Measurements from ENCODE around the gene TMEM156.

TMEM156 gene

GRCh38 chr4:39023059-39023458, 9.2 kb downstream of the TMEM156 start:
- Histone ChIP-seq H2AFZ (ENCODE audit: low read depth, low read length) (no peak overlapping the region), H3K9me3 (ENCODE audit: insufficient read depth, low read length, severe bottlenecking) (no peaks in the 10 kb centered on the region), H4K20me1 (ENCODE audit: insufficient read depth, low read length) (no peaks in the 10 kb centered on the region), H3K4me3 (ENCODE audit: low read depth in 1 of 2, low read length in 2 of 2) (no peak overlapping the region), H3K36me3 (ENCODE audit: insufficient read depth, low read length) (no peaks in the 10 kb centered on the region), H3K4me1 (ENCODE audit: insufficient read depth, low read length) (peaks cover 11% of the 10 kb centered on the region), H3K4me2 (ENCODE audit: insufficient read depth, low read length) (no peak overlapping the region), H3K27me3 (ENCODE audit: insufficient read depth, low read length, poor library complexity) (no peaks in the 10 kb centered on the region), H3K27ac (ENCODE audit: low read length) (no peak overlapping the region), H3K9ac (ENCODE audit: low read depth, low read length) (no peak overlapping the region), H3K79me2 (ENCODE audit: insufficient read depth, low read length) (no peaks in the 10 kb centered on the region)
- no peak for ATAC-seq (ENCODE audit: insufficient read depth, low read depth)
- no peak for DNase-seq
- TF ChIP-seq, protein P1, sequence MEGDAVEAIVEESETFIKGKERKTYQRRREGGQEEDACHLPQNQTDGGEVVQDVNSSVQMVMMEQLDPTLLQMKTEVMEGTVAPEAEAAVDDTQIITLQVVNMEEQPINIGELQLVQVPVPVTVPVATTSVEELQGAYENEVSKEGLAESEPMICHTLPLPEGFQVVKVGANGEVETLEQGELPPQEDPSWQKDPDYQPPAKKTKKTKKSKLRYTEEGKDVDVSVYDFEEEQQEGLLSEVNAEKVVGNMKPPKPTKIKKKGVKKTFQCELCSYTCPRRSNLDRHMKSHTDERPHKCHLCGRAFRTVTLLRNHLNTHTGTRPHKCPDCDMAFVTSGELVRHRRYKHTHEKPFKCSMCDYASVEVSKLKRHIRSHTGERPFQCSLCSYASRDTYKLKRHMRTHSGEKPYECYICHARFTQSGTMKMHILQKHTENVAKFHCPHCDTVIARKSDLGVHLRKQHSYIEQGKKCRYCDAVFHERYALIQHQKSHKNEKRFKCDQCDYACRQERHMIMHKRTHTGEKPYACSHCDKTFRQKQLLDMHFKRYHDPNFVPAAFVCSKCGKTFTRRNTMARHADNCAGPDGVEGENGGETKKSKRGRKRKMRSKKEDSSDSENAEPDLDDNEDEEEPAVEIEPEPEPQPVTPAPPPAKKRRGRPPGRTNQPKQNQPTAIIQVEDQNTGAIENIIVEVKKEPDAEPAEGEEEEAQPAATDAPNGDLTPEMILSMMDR (IDR thresholded peaks at IDR 0.05; ENCODE audit: borderline replicate concordance, extremely low read depth, low read length, poor library complexity, severe bottlenecking), result no peak
- no peak for TF ChIP-seq EZH2 (IDR thresholded peaks at IDR 0.05; ENCODE audit: borderline replicate concordance, low read depth, low read length, severe bottlenecking)

DNA sequence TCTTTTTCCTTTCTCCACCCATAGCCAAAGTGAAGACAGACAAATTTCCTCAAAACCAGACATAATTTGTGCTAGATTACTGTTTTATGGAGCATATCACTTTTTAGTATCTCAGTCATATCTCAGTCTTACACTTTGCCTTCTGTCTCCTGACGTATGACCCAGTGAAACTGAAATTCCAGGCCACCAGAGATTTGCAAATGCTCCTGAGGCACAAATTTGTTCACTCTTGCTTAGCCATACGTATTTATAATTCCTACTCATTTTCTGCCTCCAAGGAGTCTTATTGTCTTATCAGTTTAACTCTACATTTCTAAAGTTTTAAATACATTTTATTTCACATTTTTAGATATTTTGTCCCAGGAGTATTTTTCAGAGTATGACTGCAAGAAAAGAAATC, 10.0 kb downstream of the TMEM156 start:
- Histone ChIP-seq H3K27me3 (ENCODE audit: insufficient read depth, low read length, poor library complexity) (no peaks in the 10 kb centered on the region), H2AFZ (ENCODE audit: low read depth, low read length) (no peak overlapping the region), H3K36me3 (ENCODE audit: insufficient read depth, low read length) (no peaks in the 10 kb centered on the region), H4K20me1 (ENCODE audit: insufficient read depth, low read length) (no peaks in the 10 kb centered on the region), H3K4me2 (ENCODE audit: insufficient read depth, low read length) (no peak overlapping the region), H3K9ac (ENCODE audit: low read depth, low read length) (no peak overlapping the region), H3K79me2 (ENCODE audit: insufficient read depth, low read length) (no peaks in the 10 kb centered on the region), H3K9me3 (ENCODE audit: insufficient read depth, low read length, severe bottlenecking) (no peaks in the 10 kb centered on the region), H3K4me3 (ENCODE audit: low read depth in 1 of 2, low read length in 2 of 2) (no peak overlapping the region), H3K27ac (ENCODE audit: low read length) (no peak overlapping the region), H3K4me1 (ENCODE audit: insufficient read depth, low read length) (0 out of 2 replicates have a peak, but pooled peaks cover 3% of the 10 kb centered on the region)
- no peak for DNase-seq
- TF ChIP-seq, protein P1 (IDR thresholded peaks at IDR 0.05; ENCODE audit: borderline replicate concordance, extremely low read depth, low read length, poor library complexity, severe bottlenecking), result no peak
- no peak for TF ChIP-seq EZH2 (IDR thresholded peaks at IDR 0.05; ENCODE audit: borderline replicate concordance, low read depth, low read length, severe bottlenecking)
- no peak for ATAC-seq (ENCODE audit: insufficient read depth, low read depth)

- H3K4me3 ChIP-seq (ENCODE audit: low read depth in 1 of 2, low read length in 2 of 2), result no peak overlapping the region
- H2AFZ ChIP-seq (ENCODE audit: low read depth, low read length), result no peak overlapping the region
- H3K27ac ChIP-seq (ENCODE audit: low read length), result no peak overlapping the region
- no peaks in the 10 kb centered on the region for H3K4me1 ChIP-seq (ENCODE audit: insufficient read depth, low read length)
- H3K36me3 ChIP-seq (ENCODE audit: insufficient read depth, low read length), result no peaks in the 10 kb centered on the region
- H3K79me2 ChIP-seq (ENCODE audit: insufficient read depth, low read length), result no peaks in the 10 kb centered on the region
- no peak for ATAC-seq (ENCODE audit: insufficient read depth, low read depth)
- no peaks in the 10 kb centered on the region for H4K20me1 ChIP-seq (ENCODE audit: insufficient read depth, low read length)
- no peak for TF ChIP-seq EZH2 (IDR thresholded peaks at IDR 0.05; ENCODE audit: borderline replicate concordance, low read depth, low read length, severe bottlenecking)
- TF ChIP-seq, protein P1 (IDR thresholded peaks at IDR 0.05; ENCODE audit: borderline replicate concordance, extremely low read depth, low read length, poor library complexity, severe bottlenecking), result no peak
- H3K27me3 ChIP-seq (ENCODE audit: insufficient read depth, low read length, poor library complexity), result no peaks in the 10 kb centered on the region
- no peak for DNase-seq
- no peak overlapping the region for H3K4me2 ChIP-seq (ENCODE audit: insufficient read depth, low read length)
- H3K9me3 ChIP-seq (ENCODE audit: insufficient read depth, low read length, severe bottlenecking), result no peaks in the 10 kb centered on the region
- no peak overlapping the region for H3K9ac ChIP-seq (ENCODE audit: low read depth, low read length)
Measured at GRCh38 chr4:39021631-39022030, 10.6 kb downstream of the TMEM156 start.

DNA sequence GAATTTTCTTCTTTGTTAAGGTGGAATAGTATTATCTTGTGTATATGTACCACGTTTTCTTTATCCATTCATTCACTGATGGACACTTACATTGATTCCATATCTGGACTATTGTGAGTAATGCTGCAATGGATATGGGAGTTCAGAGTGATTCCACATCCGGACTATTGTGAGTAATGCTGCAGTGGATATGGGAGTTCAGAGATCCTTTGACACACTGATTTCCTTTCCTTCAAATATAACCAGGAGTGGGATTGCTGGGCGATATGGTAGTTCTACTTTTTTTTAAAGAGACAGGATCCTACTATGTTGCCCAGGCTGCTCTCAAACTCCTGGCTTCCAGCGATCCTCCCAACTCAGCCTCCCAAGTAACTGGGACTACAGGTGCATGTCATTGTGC, 12.1 kb downstream of the TMEM156 start:
- Histone ChIP-seq H3K4me2 (ENCODE audit: insufficient read depth, low read length) (no peak overlapping the region), H3K79me2 (ENCODE audit: insufficient read depth, low read length) (no peaks in the 10 kb centered on the region), H3K4me1 (ENCODE audit: insufficient read depth, low read length) (no peaks in the 10 kb centered on the region), H3K36me3 (ENCODE audit: insufficient read depth, low read length) (no peaks in the 10 kb centered on the region), H3K9me3 (ENCODE audit: insufficient read depth, low read length, severe bottlenecking) (no peaks in the 10 kb centered on the region), H3K9ac (ENCODE audit: low read depth, low read length) (no peak overlapping the region), H3K27ac (ENCODE audit: low read length) (no peak overlapping the region), H4K20me1 (ENCODE audit: insufficient read depth, low read length) (no peaks in the 10 kb centered on the region), H3K4me3 (ENCODE audit: low read depth in 1 of 2, low read length in 2 of 2) (no peak overlapping the region), H2AFZ (ENCODE audit: low read depth, low read length) (no peak overlapping the region), H3K27me3 (ENCODE audit: insufficient read depth, low read length, poor library complexity) (no peaks in the 10 kb centered on the region)
- TF ChIP-seq EZH2 (IDR thresholded peaks at IDR 0.05; ENCODE audit: borderline replicate concordance, low read depth, low read length, severe bottlenecking), result no peak
- TF ChIP-seq, protein P1 (IDR thresholded peaks at IDR 0.05; ENCODE audit: borderline replicate concordance, extremely low read depth, low read length, poor library complexity, severe bottlenecking), result no peak
- ATAC-seq (ENCODE audit: insufficient read depth, low read depth), result no peak
- no peak for DNase-seq
